IMR-90 (cell line): ENCODE measurements around the gene PLPPR3. TPM values are rescaled to one million over a fixed set of nuclear protein-coding genes. Genes with fewer than 3 reads are reported as not detected.

Experiments
- ATAC-seq: fragments of 200-7000 bp; cut with Tn5 transposase; 2 replicates; pipeline ENCODE4 v1.9.1; 2020; ENCODE audit warnings: low read depth, mild to moderate bottlenecking, moderate library complexity
- Bru-seq: library from RNA; stranded (reverse); fragments of 400-500 nt; gene quantifications from one replicate; lab custom pipeline; 2021; lab: Mats Ljungman, UMichigan
- BruChase-seq, 2 experiments: library from RNA; stranded (reverse); fragments of 400-500 nt; gene quantifications; one replicate each; lab custom pipeline; 2021; lab: Mats Ljungman, UMichigan
- BruUV-seq: library from RNA; stranded (reverse); fragments of 400-500 nt; replicated peaks from 2 replicates; lab custom pipeline; 2021; lab: Mats Ljungman, UMichigan
- CTCF ChIA-PET: fragments of 300-600 bp; formaldehyde crosslinking; extraction: SDS; loops from one replicate; lab custom pipeline; 2021; ENCODE audit warnings: antibody characterized with exemption; lab: Yijun Ruan, JAX
- POLR2A ChIA-PET: fragments of 300-600 bp; sonication (Branson Sonifier 250); formaldehyde crosslinking; loops from one replicate; lab custom pipeline; 2022; ENCODE audit warnings: antibody characterized with exemption; ENCODE audit not compliant: unreplicated experiment; lab: Charles Lee
- DNase-seq: peaks from one replicate; pipeline ENCODE4 v3.0.0; 2013
- H2AFZ ChIP-seq: replicated peaks from 2 replicates; pipeline ENCODE3; 2013; ENCODE audit warnings: low read length, mild to moderate bottlenecking; ENCODE audit not compliant: poor library complexity
- H2AK5ac ChIP-seq: 2 replicates; pipeline ENCODE4 v1.6.1; 2013; ENCODE audit warnings: low read depth, low read length, inconsistent platforms
- H2AK9ac ChIP-seq: replicated peaks from 2 replicates; pipeline ENCODE3; 2013; ENCODE audit warnings: mild to moderate bottlenecking, low read depth, low read length, moderate library complexity; ENCODE audit not compliant: poor library complexity
- H2BK120ac ChIP-seq: 2 replicates; pipeline ENCODE4 v1.6.1; 2013; ENCODE audit warnings: low read depth, low read length, inconsistent platforms
- H2BK15ac ChIP-seq: 3 replicates; pipeline ENCODE4 v1.6.1; 2013; ENCODE audit warnings: low read depth, low read length, inconsistent platforms
- H2BK20ac ChIP-seq: 2 replicates; pipeline ENCODE4 v1.6.1; 2013; ENCODE audit warnings: low read depth, mild to moderate bottlenecking, inconsistent platforms, low read length, moderate library complexity
- H2BK5ac ChIP-seq: 2 replicates; pipeline ENCODE4 v1.6.1; 2013; ENCODE audit warnings: mild to moderate bottlenecking, low read depth, low read length, inconsistent platforms; ENCODE audit not compliant: poor library complexity, severe bottlenecking
- H3K14ac ChIP-seq: replicated peaks from 2 replicates; pipeline ENCODE4 v1.6.1; 2013; ENCODE audit warnings: low read depth, low read length, inconsistent platforms
- H3K18ac ChIP-seq: 2 replicates; pipeline ENCODE4 v1.6.1; 2013; ENCODE audit warnings: low read depth, low read length, control low read depth
- H3K23ac ChIP-seq: 2 replicates; pipeline ENCODE4 v1.6.1; 2013; ENCODE audit warnings: low read depth, low read length, inconsistent platforms
- H3K27ac ChIP-seq: 2 replicates; pipeline ENCODE4 v1.5.1; 2013; ENCODE audit warnings: mild to moderate bottlenecking, control low read depth, low read length; ENCODE audit not compliant: insufficient read depth
- H3K27me3 ChIP-seq: 2 replicates; pipeline ENCODE4 v1.6.1; 2013; ENCODE audit warnings: low read length; ENCODE audit not compliant: control insufficient read depth, insufficient read depth
- H3K36me3 ChIP-seq: 2 replicates; pipeline ENCODE4 v1.6.1; 2013; ENCODE audit warnings: low read length, mixed read lengths; ENCODE audit not compliant: control insufficient read depth, insufficient read depth
- H3K4ac ChIP-seq: 2 replicates; pipeline ENCODE4 v1.6.1; 2013; ENCODE audit warnings: low read depth, low read length, inconsistent platforms
- H3K4me1 ChIP-seq: 2 replicates; pipeline ENCODE4 v1.6.1; 2013; ENCODE audit warnings: low read length, mixed read lengths; ENCODE audit not compliant: control insufficient read depth, insufficient read depth
- H3K4me2 ChIP-seq: 2 replicates; pipeline ENCODE4 v1.6.1; 2013; ENCODE audit warnings: low read depth, mild to moderate bottlenecking, control low read depth, low read length, moderate library complexity
- H3K4me3 ChIP-seq: 2 replicates; pipeline ENCODE4 v1.5.1; 2013; ENCODE audit warnings: low read depth, mild to moderate bottlenecking, control low read depth, low read length, moderate library complexity; ENCODE audit not compliant: insufficient read depth
- H3K56ac ChIP-seq: 2 replicates; pipeline ENCODE4 v1.6.1; 2013; ENCODE audit warnings: low read length, inconsistent platforms; ENCODE audit not compliant: insufficient read depth; ENCODE audit errors: extremely low read depth
- H3K79me1 ChIP-seq, 2 experiments: 2 replicates each; pipeline ENCODE4 v1.6.1; 2013; ENCODE audit warnings: low read length in 2 of 2, inconsistent platforms in 1 of 2, low read depth in 1 of 2
- H3K9ac ChIP-seq: 2 replicates; pipeline ENCODE4 v1.6.1; 2013; ENCODE audit warnings: low read depth, low read length, control low read depth
- H3K9me1 ChIP-seq: 2 replicates; pipeline ENCODE4 v1.6.1; 2013; ENCODE audit warnings: low read length, inconsistent platforms; ENCODE audit not compliant: insufficient read depth
- H3K9me3 ChIP-seq: 2 replicates; pipeline ENCODE4 v1.6.1; 2013; ENCODE audit warnings: low read length; ENCODE audit not compliant: control insufficient read depth, insufficient read depth
- H4K20me1 ChIP-seq: 2 replicates; pipeline ENCODE4 v1.6.1; 2013; ENCODE audit warnings: low read length, inconsistent platforms; ENCODE audit not compliant: insufficient read depth
- H4K5ac ChIP-seq: 2 replicates; pipeline ENCODE4 v1.6.1; 2013; ENCODE audit warnings: mild to moderate bottlenecking, low read depth, low read length, control low read depth
- H4K8ac ChIP-seq, 2 experiments: 2 replicates each; pipeline ENCODE4 v1.6.1; 2013; ENCODE audit warnings: low read depth in 2 of 2, low read length in 2 of 2, control low read depth in 1 of 2, inconsistent platforms in 1 of 2
- H4K91ac ChIP-seq: 2 replicates; pipeline ENCODE4 v1.6.1; 2013; ENCODE audit warnings: low read depth, low read length, inconsistent platforms; ENCODE audit not compliant: insufficient read depth
- CEBPB ChIP-seq: IDR thresholded peaks from 2 replicates; pipeline ENCODE4 v1.6.1; 2012; ENCODE audit warnings: low read depth, low read length, improper control_type of control experiment
- FOS ChIP-seq: fragments of 150-350 bp; IDR thresholded peaks from 2 replicates; pipeline ENCODE4 v1.6.1; 2016; ENCODE audit warnings: low read depth, low read length
- NFE2L2 ChIP-seq: fragments of 150-350 bp; IDR thresholded peaks from 2 replicates; pipeline ENCODE4 v1.6.1; 2016; ENCODE audit warnings: low read depth, mild to moderate bottlenecking, low read length
- RAD21 ChIP-seq: IDR thresholded peaks from 2 replicates; pipeline ENCODE4 v1.6.1; 2012; ENCODE audit warnings: low read length, improper control_type of control experiment
- RCOR1 ChIP-seq: IDR thresholded peaks from 2 replicates; pipeline ENCODE4 v1.6.1; 2012; ENCODE audit warnings: mild to moderate bottlenecking, low read length, improper control_type of control experiment; ENCODE audit not compliant: insufficient replicate concordance
- RFX5 ChIP-seq: IDR thresholded peaks from 2 replicates; pipeline ENCODE4 v1.8.0; 2012; ENCODE audit warnings: low read depth, mild to moderate bottlenecking, low read length, moderate library complexity
- WGBS, 2 experiments: methylation state at CpG; one replicate each; pipeline versions ENCODE4 v1.1.5 to v1.1.7; 2013; ENCODE audit warnings: missing lambda C conversion rate in 2 of 2; ENCODE audit not compliant: insufficient read length in 1 of 2; ENCODE audit errors: extremely low coverage in 2 of 2; 5-methylcytosine and 5-hydroxymethylcytosine counted together
- dilution Hi-C: fragments of 300-500 bp; cut with HindIII; formaldehyde crosslinking; loops from one replicate; pipeline ENCODE4 v1.14.3; 2018; ENCODE audit warnings: low sequenced_read_pairs; ENCODE audit not compliant: unreplicated experiment
- in situ Hi-C: fragments of 300-500 bp; cut with MboI; formaldehyde crosslinking; loops from 3 replicates; pipeline ENCODE4 v1.14.3; 2019; ENCODE audit warnings: low sequenced_read_pairs, inconsistent platforms, mixed read lengths
- intact Hi-C: fragments of 100-400 bp; cut with micrococcal nuclease; formaldehyde crosslinking; loops from 2 replicates; pipeline ENCODE4 v1.10.0; 2022
- long read RNA-seq: library from polyadenylated mRNA; unstranded; transcript quantifications from one replicate; pipeline ENCODE4 v2.0.0, GENCODE V29; 2021; ENCODE audit not compliant: unreplicated experiment
- polyA plus RNA-seq, 3 experiments: library from polyadenylated mRNA; depleted of rRNA; stranded (reverse); fragments of >200 nt; gene quantifications; 2 replicates each; pipeline ENCODE4 v1.2.3, GENCODE V29; 2012; ENCODE audit warnings: low replicate concordance in 1 of 3
- total RNA-seq: library from RNA; depleted of rRNA; stranded (reverse); fragments of >200 nt; gene quantifications from 2 replicates; pipeline ENCODE4 v1.2.3, GENCODE V29; 2012; rRNA removed
- TF ChIP-seq, protein P1 (sequence below): fragments of 150-350 bp; IDR thresholded peaks from 2 replicates; pipeline ENCODE4 v1.6.1; 2017; ENCODE audit warnings: mild to moderate bottlenecking, antibody characterized with exemption, low read length, low read depth

The PLPPR3 gene
- 0.36 and 0.56 TPM in 2 replicates for total RNA-seq
- 1.2 and 2.0 TPM in 2 replicates for polyA plus RNA-seq (2012; rRNA removed)
- polyA plus RNA-seq (2012; cell fraction: cytosol; rRNA removed), result 1.0 and 4.3 TPM in 2 replicates
- 1.4 and 3.6 TPM in 2 replicates for polyA plus RNA-seq (2012; cell fraction: nucleus; rRNA removed; ENCODE audit: low replicate concordance)
- percentile 20 among the genes with signal in this experiment for Bru-seq, nascent RNA
- BruChase-seq, experiment 1, labeled RNA remaining after a 6-hour chase, result percentile 29 among the genes with signal in this experiment
- BruChase-seq, experiment 2, labeled RNA remaining after a 2-hour chase, result percentile 26 among the genes with signal in this experiment
- long read RNA-seq, transcript PLPPR3-204 (8 exons, 2,328 nt), result major isoform, 5 of 16 reads
- long read RNA-seq, partial matches to known transcripts, result 9 of 16 reads
- long read RNA-seq, other reads (novel, unspliced or antisense), result 2 of 16 reads

DNA sequence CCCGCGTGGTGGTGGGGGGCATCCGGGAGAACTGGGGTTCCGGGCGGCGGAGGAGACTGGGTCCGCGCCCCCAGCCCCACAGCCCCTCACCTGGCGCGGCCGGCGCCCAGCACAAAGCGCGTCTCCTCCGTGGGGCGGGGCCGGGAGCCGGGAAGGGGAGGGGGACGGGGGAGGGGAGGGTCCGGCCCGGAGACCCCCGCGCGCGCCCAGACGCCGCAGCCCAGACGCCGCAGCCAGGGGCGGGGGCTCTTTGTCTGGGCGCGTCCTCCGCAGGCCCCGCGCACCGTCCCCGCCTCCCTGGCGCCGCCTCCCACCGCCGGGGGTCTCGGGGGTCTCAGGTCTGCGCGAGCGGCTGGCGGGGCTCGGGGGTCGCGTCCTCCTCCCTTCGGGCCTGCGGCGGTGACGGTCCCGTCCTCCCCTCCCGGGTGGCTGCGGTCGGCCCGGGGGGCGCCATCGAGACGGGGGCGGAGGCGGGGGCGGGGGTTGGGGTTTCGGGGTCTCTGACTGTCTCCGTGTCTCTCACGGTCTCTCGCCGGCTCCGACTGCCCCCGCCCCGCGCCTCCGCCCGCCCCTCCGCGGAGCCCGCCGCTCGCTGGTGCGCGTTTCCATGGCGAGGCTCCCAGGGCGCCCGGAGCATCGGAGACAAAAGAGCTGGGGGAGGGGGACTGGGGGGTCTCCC is at the start of gene PLPPR3:
TSS of gene PLPPR3 (minus strand) at position 131 of the 679 bp plus-strand sequence. CDS start 396 bp downstream, outside the sequence.
- Histone ChIP-seq H3K9ac (no peak within 1 kb of the TSS), H3K9me1 (no peaks in the 10 kb centered on the region), H2AK9ac (no peak within 1 kb of the TSS), H4K5ac (no peak within 1 kb of the TSS), H2BK20ac (no peak within 1 kb of the TSS), H3K79me1 (no peaks in the 10 kb centered on the region), H2AFZ (peak within 1 kb of the TSS; percentile 79), H3K4me1 (peaks cover 3% of the 10 kb centered on the region; the same call in 1 of the 2 replicates), H2AK5ac (no peak within 1 kb of the TSS), H3K4me3 (peak within 1 kb of the TSS; percentile 54), H3K18ac (no peak within 1 kb of the TSS; the same call in 1 of the 2 replicates), H3K27ac (no peak within 1 kb of the TSS; the same call in 1 of the 2 replicates), H4K91ac (no peak within 1 kb of the TSS), H3K27me3 (peaks cover 2% of the 10 kb centered on the region; the same call in 1 of the 2 replicates), H2BK15ac (no peak within 1 kb of the TSS), H3K9me3 (no peaks in the 10 kb centered on the region), H3K36me3 (no peaks in the 10 kb centered on the region), H2BK5ac (no peak within 1 kb of the TSS), H2BK120ac (no peak within 1 kb of the TSS), H3K4ac (no peak within 1 kb of the TSS), H4K20me1 (no peaks in the 10 kb centered on the region), H3K23ac (no peak within 1 kb of the TSS), H3K4me2 (peak within 1 kb of the TSS; percentile 65), H4K8ac (no peak within 1 kb of the TSS), H3K56ac (no peak within 1 kb of the TSS), H3K14ac (no peak within 1 kb of the TSS)
- WGBS, 2 experiments, result 0% methylated on average over 16 of the region's 86 CpGs; no CpG with 5 or more reads in 1 of the 2 experiments
- CTCF ChIA-PET, result no interaction called here
- BruUV-seq, result no TSS peak
- ATAC-seq (peak; percentile 30), DNase-seq (no peak)
- TF ChIP-seq RCOR1, result no peak
- TF ChIP-seq, protein P1, sequence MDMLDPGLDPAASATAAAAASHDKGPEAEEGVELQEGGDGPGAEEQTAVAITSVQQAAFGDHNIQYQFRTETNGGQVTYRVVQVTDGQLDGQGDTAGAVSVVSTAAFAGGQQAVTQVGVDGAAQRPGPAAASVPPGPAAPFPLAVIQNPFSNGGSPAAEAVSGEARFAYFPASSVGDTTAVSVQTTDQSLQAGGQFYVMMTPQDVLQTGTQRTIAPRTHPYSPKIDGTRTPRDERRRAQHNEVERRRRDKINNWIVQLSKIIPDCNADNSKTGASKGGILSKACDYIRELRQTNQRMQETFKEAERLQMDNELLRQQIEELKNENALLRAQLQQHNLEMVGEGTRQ, result no peak
- TF ChIP-seq FOS, result no peak
- TF ChIP-seq RAD21, result no peak
- no peak for TF ChIP-seq RFX5
- TF ChIP-seq CEBPB, result no peak
- no peak for TF ChIP-seq NFE2L2
- intact Hi-C loops (no loop called here), dilution Hi-C loops (no loop called here), in situ Hi-C loops (no loop called here)
- POLR2A ChIA-PET, result no interaction called here
